Prostate gland (tissue), 2 donors: ENCODE results near the gene DTWD2.

Source experiments
- CTCF ChIP-seq, 4 experiments: fragments of 200-600 bp in 2 of 4; fragments of 450-650 bp in 2 of 4; sonication (generic) in 2 of 4; IDR thresholded peaks; 1 replicate in 3 of 4; 2 replicates in 1 of 4; pipeline ENCODE4 v1.5.1; 2016 to 2019; ENCODE audit warnings: antibody characterized with exemption in 4 of 4, mild to moderate bottlenecking in 2 of 4, moderate library complexity in 2 of 4
- POLR2A ChIP-seq: fragments of 450-650 bp; IDR thresholded peaks from one replicate; pipeline ENCODE4 v1.6.1; 2016; ENCODE audit warnings: antibody characterized with exemption, mild to moderate bottlenecking

- TF ChIP-seq POLR2A (no peak), CTCF (IDR thresholded peaks at IDR 0.05) (no peak)
These were observed 3.7 kb downstream of the DTWD2 start for GRCh38 chr5:118984602-118985001.
